HL-60 (cell line): ENCODE data around the gene TTLL13.

ENCODE experiments used
- CTCF ChIP-seq: IDR thresholded peaks from one replicate; pipeline ENCODE4 v1.5.1; 2011; ENCODE audit warnings: low read length, control low read depth, inconsistent platforms; ENCODE audit not compliant: insufficient read depth
- POLR2AphosphoS5 ChIP-seq: IDR thresholded peaks from 2 replicates; pipeline ENCODE4 v1.6.1; 2012; ENCODE audit warnings: low read depth
- REST ChIP-seq: IDR thresholded peaks from 2 replicates; pipeline ENCODE4 v1.6.1; 2012; ENCODE audit warnings: low read depth; ENCODE audit not compliant: insufficient replicate concordance

GRCh38 chr15:90228960-90229359 lies 20.4 kb upstream of the TTLL13 start:
- no peak for TF ChIP-seq REST
- TF ChIP-seq CTCF = no peak
- TF ChIP-seq POLR2AphosphoS5 = no peak
